CD8-positive, alpha-beta memory T cell (primary cell): Measurements from ENCODE around the gene TENM4. TPM values are rescaled to one million over a fixed set of nuclear protein-coding genes. Genes with fewer than 3 reads are reported as not detected.

ENCODE experiments used
- CTCF ChIA-PET: fragments of 350-600 bp; sonication (Branson Sonifier 250); formaldehyde crosslinking; loops from one replicate; lab custom pipeline; 2021; ENCODE audit warnings: antibody characterized with exemption; lab: Charles Lee
- POLR2A ChIA-PET: fragments of 350-600 bp; sonication (Branson Sonifier 250); formaldehyde crosslinking; loops from one replicate; lab custom pipeline; 2021; ENCODE audit warnings: antibody characterized with exemption; lab: Charles Lee
- DNase-seq, 5 donors: peaks; one replicate each; pipeline versions ENCODE4 v3.0.0 to v3.0.0-alpha.2; 2020 to 2022; ENCODE audit warnings: mixed read lengths in 1 of 5
- H3K27ac ChIP-seq: one replicate; pipeline ENCODE4 v1.7.0; 2013; ENCODE audit warnings: low read depth, mild to moderate bottlenecking, low read length, moderate library complexity
- H3K27me3 ChIP-seq: 2 replicates; pipeline ENCODE4 v1.7.0; 2013; ENCODE audit warnings: low read length, mild to moderate bottlenecking; ENCODE audit not compliant: insufficient read depth, poor library complexity, severe bottlenecking
- H3K36me3 ChIP-seq: 2 replicates; pipeline ENCODE4 v1.7.0; 2013; ENCODE audit warnings: mild to moderate bottlenecking, low read length, moderate library complexity; ENCODE audit not compliant: insufficient read depth
- H3K4me1 ChIP-seq: 2 replicates; pipeline ENCODE4 v1.7.0; 2013; ENCODE audit warnings: mild to moderate bottlenecking, low read length, moderate library complexity; ENCODE audit not compliant: insufficient read depth
- H3K4me3 ChIP-seq: 2 replicates; pipeline ENCODE4 v1.7.0; 2013; ENCODE audit warnings: mild to moderate bottlenecking, low read length
- H3K9me3 ChIP-seq: 2 replicates; pipeline ENCODE4 v1.7.0; 2013; ENCODE audit warnings: mild to moderate bottlenecking, low read length
- H3K27ac Mint-ChIP-seq, 8 donors: one replicate each; pipeline ENCODE4 v1.8.0; 2020 to 2021; ENCODE audit warnings: mixed read lengths in 8 of 8, mild to moderate bottlenecking in 6 of 8, inconsistent platforms in 3 of 8, moderate library complexity in 3 of 8
- H3K27me3 Mint-ChIP-seq, 2 donors: one replicate each; pipeline ENCODE4 v1.8.0; 2020 to 2021; ENCODE audit warnings: mixed read lengths in 2 of 2, mild to moderate bottlenecking in 1 of 2, moderate library complexity in 1 of 2
- H3K36me3 Mint-ChIP-seq, 3 donors: one replicate each; pipeline ENCODE4 v1.8.0; 2020 to 2021; ENCODE audit warnings: mixed read lengths in 3 of 3, inconsistent platforms in 1 of 3, mild to moderate bottlenecking in 1 of 3
- H3K4me1 Mint-ChIP-seq, 3 donors: one replicate each; pipeline ENCODE4 v1.8.0; 2020 to 2021; ENCODE audit warnings: mixed read lengths in 3 of 3, inconsistent platforms in 1 of 3, mild to moderate bottlenecking in 1 of 3
- H3K4me3 Mint-ChIP-seq, 7 donors: one replicate each; pipeline ENCODE4 v1.8.0; 2020 to 2021; ENCODE audit warnings: mixed read lengths in 7 of 7, mild to moderate bottlenecking in 6 of 7, moderate library complexity in 4 of 7, inconsistent platforms in 2 of 7
- H3K9me3 Mint-ChIP-seq, 5 donors: one replicate each; pipeline ENCODE4 v1.8.0; 2020 to 2022; ENCODE audit warnings: mixed read lengths in 5 of 5, mild to moderate bottlenecking in 3 of 5, moderate library complexity in 2 of 5, inconsistent platforms in 1 of 5
- polyA plus RNA-seq: library from polyadenylated mRNA; unstranded; fragments of 300-500 nt; fragmentation: Illumina TruSeq; gene quantifications from one replicate; pipeline ENCODE4 v1.2.3, GENCODE V29; 2021
- total RNA-seq, 2 experiments: library from RNA; stranded (reverse); gene quantifications; one replicate each; pipeline ENCODE4 v1.2.3, GENCODE V29; 2021

The TENM4 gene
- total and polyA plus RNA-seq, 3 experiments from 2014 or later: not detected

DNA sequence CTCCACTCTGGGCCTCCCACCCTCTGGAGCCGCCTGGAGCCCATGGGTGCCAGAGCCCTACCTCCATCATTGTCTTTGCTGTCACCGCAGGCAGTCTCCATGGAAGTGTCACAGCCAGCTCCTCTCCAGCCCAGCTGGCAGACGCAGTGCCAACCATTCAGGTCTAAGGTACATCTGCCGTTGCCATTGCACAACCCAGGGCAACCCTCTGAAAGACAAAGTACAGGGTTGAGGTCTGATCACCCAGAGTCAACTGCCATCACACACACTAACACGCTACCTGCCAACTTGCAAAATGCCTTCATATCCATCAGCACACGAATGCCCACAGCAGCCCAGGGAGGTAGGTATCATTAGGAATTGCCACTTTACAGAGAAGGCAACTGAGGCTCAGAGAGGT lies 669.9 kb downstream of the TENM4 start:
- H3K36me3 Mint-ChIP-seq: no peaks in the 10 kb centered on the region
- H3K27ac ChIP-seq: no peak overlapping the region
- no peaks in the 10 kb centered on the region for H3K4me1 ChIP-seq
- H3K4me3 ChIP-seq: no peak overlapping the region
- H3K36me3 ChIP-seq: no peaks in the 10 kb centered on the region
- H3K27me3 ChIP-seq: no peaks in the 10 kb centered on the region
- H3K4me1 Mint-ChIP-seq: no peaks in the 10 kb centered on the region
- no peak for DNase-seq
- H3K9me3 ChIP-seq: no peaks in the 10 kb centered on the region
- ChIA-PET CTCF (no interaction called here), POLR2A (no interaction called here)
- H3K4me3 Mint-ChIP-seq: no peak overlapping the region
- H3K27me3 Mint-ChIP-seq: peaks cover 2 to 12% of the 10 kb centered on the region in 2 donors
- H3K27ac Mint-ChIP-seq: no peak overlapping the region
- H3K9me3 Mint-ChIP-seq: peaks cover 0 to 2% (median 0%) of the 10 kb centered on the region in 5 donors

DNA sequence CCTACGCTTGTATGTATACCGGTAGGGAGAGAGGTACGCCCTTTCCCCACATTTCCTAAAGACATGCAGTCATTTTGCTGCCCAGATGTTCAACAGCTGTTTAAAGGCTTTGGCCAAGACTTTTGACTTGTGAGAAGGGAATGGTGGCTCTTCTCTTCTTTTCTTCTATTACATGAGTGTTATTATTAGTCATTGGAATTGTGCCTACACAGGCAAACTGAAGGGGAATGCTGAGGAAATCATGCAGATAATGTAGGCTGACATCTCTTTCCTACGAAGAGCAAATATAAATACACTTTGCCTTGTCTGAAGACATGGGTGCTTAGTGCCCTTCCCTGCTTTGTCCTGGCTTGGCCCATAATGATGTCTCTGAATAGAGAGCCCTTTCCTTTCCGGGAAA lies 671.9 kb downstream of the TENM4 start:
- DNase-seq: no peak
- Histone ChIP-seq H3K4me3 (no peak overlapping the region), H3K36me3 (no peaks in the 10 kb centered on the region), H3K4me1 (no peaks in the 10 kb centered on the region), H3K27me3 (no peaks in the 10 kb centered on the region), H3K9me3 (no peaks in the 10 kb centered on the region), H3K27ac (no peak overlapping the region)
- Mint-ChIP-seq H3K4me3 (no peak overlapping the region), H3K9me3 (peaks cover 0 to 2% (median 0%) of the 10 kb centered on the region in 5 donors), H3K27me3 (peaks cover 2 to 17% of the 10 kb centered on the region in 2 donors), H3K27ac (no peak overlapping the region), H3K4me1 (no peaks in the 10 kb centered on the region), H3K36me3 (no peaks in the 10 kb centered on the region)
- POLR2A ChIA-PET: no interaction called here
- CTCF ChIA-PET: no interaction called here

DNA sequence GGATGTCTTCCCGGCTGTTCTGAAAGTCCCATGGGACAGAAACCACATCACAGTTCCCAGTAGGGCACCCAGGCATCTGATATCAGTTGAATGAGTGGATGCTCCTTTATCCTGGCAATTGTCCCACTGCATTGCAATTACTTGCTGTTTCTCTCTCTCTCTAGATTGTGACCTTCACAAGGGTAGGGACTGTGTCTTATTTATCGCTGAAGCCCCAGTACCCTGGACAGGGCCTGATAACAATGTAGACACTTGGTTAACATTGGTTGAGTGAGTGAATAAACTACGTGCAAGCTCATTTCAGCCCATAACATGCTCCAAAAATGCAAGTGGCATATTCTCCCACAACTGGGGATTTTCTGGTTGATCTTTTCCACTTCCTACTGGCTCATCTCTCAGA lies 672.5 kb downstream of the TENM4 start:
- Mint-ChIP-seq H3K4me1 (no peaks in the 10 kb centered on the region), H3K27ac (no peak overlapping the region), H3K9me3 (peaks cover 0 to 2% (median 0%) of the 10 kb centered on the region in 5 donors), H3K4me3 (peak overlapping the region in 1 of 7 donors; percentile 63), H3K27me3 (peaks cover 2 to 22% of the 10 kb centered on the region in 2 donors), H3K36me3 (no peaks in the 10 kb centered on the region)
- no peaks in the 10 kb centered on the region for H3K9me3 ChIP-seq
- H3K36me3 ChIP-seq: no peaks in the 10 kb centered on the region
- H3K27me3 ChIP-seq: no peaks in the 10 kb centered on the region
- no peak overlapping the region for H3K27ac ChIP-seq
- H3K4me3 ChIP-seq: no peak overlapping the region
- no peaks in the 10 kb centered on the region for H3K4me1 ChIP-seq
- no peak for DNase-seq
- ChIA-PET POLR2A (no interaction called here), CTCF (no interaction called here)

DNA sequence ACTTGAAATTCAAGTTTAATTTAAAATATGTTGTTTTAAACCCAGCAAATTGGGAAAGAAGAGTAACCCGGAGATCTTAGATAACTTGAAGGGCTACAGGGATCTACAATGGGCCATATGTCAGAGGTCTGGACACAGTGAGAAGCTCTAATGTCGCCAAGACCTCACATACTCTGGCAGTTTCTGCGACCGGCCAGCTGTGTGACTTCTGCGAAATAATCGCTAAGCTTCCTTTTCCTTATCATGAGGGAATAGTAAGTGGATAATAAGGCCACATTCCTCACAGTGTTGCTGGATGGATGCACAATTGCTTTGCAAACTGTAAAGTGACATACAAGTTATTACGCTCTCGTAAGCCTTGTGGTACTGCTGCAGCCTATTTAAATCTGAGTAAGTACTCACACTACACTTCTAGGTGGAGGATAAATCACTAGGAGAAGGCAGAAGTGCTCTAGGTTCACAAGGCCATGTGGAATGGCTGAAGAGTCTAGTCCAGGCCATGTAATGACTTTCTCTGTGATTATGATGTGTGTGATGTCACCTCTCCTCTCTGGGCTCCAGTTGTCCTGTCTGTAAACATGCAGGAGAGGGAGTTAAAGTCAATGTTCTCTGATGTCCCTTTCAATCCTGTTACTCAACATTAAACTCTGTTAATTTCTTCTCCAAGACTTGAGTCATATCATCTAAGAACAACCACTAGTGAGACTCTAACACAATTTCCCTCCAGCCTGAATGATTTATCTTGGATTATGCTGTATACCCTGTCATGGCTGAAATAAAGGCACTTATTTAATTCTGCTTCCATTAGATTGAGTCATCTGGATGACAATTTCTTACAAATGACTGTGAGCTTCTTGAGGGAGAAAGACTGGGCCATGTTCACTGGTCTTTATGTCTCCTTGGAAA lies 673.5 kb downstream of the TENM4 start:
- Mint-ChIP-seq H3K36me3 (no peaks in the 10 kb centered on the region), H3K27ac (no peak overlapping the region), H3K27me3 (peaks cover 2 to 23% of the 10 kb centered on the region in 2 donors), H3K4me1 (no peaks in the 10 kb centered on the region), H3K9me3 (peaks cover 0 to 2% (median 0%) of the 10 kb centered on the region in 5 donors), H3K4me3 (no peak overlapping the region)
- Histone ChIP-seq H3K27me3 (no peaks in the 10 kb centered on the region), H3K9me3 (no peaks in the 10 kb centered on the region), H3K27ac (no peak overlapping the region), H3K36me3 (no peaks in the 10 kb centered on the region), H3K4me1 (no peaks in the 10 kb centered on the region), H3K4me3 (no peak overlapping the region)
- DNase-seq: no peak
- POLR2A ChIA-PET: interaction anchor here (0.7 kb wide), 1 partner anchor 19 kb away, joined by 3 read pairs; no protein-coding TSS in a partner anchor
- CTCF ChIA-PET: no interaction called here

DNA sequence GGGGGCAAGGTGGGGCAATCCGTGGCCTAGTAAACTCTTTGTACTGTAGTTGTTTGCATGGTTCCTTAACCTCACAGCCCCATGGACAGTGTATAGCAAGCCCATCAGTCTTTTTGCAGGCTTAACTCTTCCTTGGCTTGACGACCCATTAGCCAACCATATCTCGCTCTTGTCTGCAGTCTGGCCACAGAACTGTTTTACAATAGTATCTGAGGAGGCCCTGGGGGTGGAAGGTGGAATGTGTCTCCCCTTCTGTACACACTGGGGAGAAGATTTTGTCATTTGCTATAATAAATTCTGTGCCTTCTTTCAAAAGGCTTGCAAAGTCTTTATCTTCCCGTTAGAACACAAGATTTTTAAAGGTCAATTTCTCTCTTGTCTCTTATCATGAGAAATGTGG lies 675.9 kb downstream of the TENM4 start:
- no peak overlapping the region for H3K27ac ChIP-seq
- no peak overlapping the region for H3K4me3 Mint-ChIP-seq
- no peaks in the 10 kb centered on the region for H3K4me1 Mint-ChIP-seq
- no peaks in the 10 kb centered on the region for H3K36me3 Mint-ChIP-seq
- H3K36me3 ChIP-seq: no peaks in the 10 kb centered on the region
- no peak overlapping the region for H3K4me3 ChIP-seq
- no peaks in the 10 kb centered on the region for H3K9me3 ChIP-seq
- DNase-seq: no peak
- CTCF ChIA-PET: no interaction called here
- no peaks in the 10 kb centered on the region for H3K9me3 Mint-ChIP-seq
- H3K4me1 ChIP-seq: no peaks in the 10 kb centered on the region
- no peak overlapping the region for H3K27ac Mint-ChIP-seq
- H3K27me3 Mint-ChIP-seq: peaks cover 2 to 19% of the 10 kb centered on the region in 2 donors
- no peaks in the 10 kb centered on the region for H3K27me3 ChIP-seq
- POLR2A ChIA-PET: no interaction called here

DNA sequence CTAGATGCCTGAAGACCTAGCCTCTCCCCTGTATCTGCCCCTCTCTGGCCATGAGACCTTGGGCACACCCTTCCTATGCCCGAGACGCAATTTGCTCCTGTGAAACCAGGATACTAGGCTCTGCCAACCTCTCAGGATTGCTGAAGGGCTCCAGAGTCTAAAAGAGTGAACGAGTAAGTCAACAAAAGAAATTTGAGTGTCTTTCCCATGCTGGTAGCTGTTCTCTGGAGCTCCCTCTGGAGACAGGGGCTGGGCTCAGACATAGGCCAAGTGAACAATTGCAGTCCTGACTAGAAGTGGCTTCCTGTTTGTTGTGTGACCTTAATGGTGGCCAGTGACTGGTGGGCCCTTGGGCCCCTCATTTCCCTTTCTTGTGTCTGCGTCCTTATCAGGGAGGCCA lies 677.2 kb downstream of the TENM4 start:
- Histone ChIP-seq H3K27ac (no peak overlapping the region), H3K9me3 (no peaks in the 10 kb centered on the region), H3K36me3 (no peaks in the 10 kb centered on the region), H3K27me3 (no peaks in the 10 kb centered on the region), H3K4me3 (no peak overlapping the region), H3K4me1 (no peaks in the 10 kb centered on the region)
- no peaks in the 10 kb centered on the region for H3K36me3 Mint-ChIP-seq
- DNase-seq: no peak
- peaks cover 2 to 15% of the 10 kb centered on the region in 2 donors for H3K27me3 Mint-ChIP-seq
- H3K9me3 Mint-ChIP-seq: no peaks in the 10 kb centered on the region
- H3K4me3 Mint-ChIP-seq: no peak overlapping the region
- ChIA-PET POLR2A (no interaction called here), CTCF (no interaction called here)
- H3K27ac Mint-ChIP-seq: peak overlapping the region in 1 of 8 donors; percentile 43
- no peaks in the 10 kb centered on the region for H3K4me1 Mint-ChIP-seq

DNA sequence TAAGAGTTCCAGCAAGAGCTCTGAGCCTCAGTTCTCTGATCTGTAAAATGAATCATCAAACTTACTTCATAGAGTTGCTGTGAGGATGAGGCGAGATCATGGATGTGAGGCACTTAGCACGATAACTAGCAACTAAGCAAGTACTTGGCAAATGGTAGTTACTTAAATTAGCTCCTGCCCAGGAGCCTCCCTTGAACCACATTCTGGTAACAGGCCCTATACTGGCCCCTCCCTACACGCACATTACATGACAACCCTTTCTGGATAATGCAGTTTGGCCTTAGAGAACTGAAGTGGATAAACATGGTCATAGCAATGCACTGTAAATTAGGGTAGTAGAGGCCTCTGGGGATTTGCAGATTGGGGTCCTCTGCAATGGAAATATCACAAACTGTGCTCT lies 678.7 kb downstream of the TENM4 start:
- Histone ChIP-seq H3K4me1 (no peaks in the 10 kb centered on the region), H3K27ac (no peak overlapping the region), H3K36me3 (no peaks in the 10 kb centered on the region), H3K9me3 (no peaks in the 10 kb centered on the region), H3K27me3 (no peaks in the 10 kb centered on the region), H3K4me3 (no peak overlapping the region)
- Mint-ChIP-seq H3K36me3 (no peaks in the 10 kb centered on the region), H3K9me3 (no peaks in the 10 kb centered on the region), H3K4me3 (no peak overlapping the region), H3K27ac (no peak overlapping the region), H3K4me1 (no peaks in the 10 kb centered on the region), H3K27me3 (peaks cover 2 to 11% of the 10 kb centered on the region in 2 donors)
- POLR2A ChIA-PET: no interaction called here
- CTCF ChIA-PET: no interaction called here
- no peak for DNase-seq

DNA sequence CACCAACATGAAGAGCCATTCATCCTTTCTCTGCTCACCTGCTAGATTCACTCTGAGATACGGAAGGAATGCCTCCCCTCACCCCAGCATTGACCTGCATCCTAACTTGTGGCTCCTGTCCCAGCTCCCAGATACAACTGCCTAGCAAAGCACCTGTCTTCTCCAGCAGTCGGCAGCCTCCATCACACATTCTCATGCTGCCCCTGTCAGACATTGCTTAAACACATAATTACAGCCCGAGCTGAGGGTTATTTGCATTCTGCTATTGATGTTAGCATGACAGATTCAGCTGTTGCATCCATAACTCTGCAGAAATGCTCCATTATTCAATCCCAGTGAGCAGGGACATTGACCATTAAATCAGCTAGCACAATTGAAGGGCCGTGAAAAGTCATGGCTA lies 681.8 kb downstream of the TENM4 start:
- no peak overlapping the region for H3K4me3 Mint-ChIP-seq
- no peak overlapping the region for H3K27ac ChIP-seq
- no peak for DNase-seq
- H3K36me3 Mint-ChIP-seq: no peaks in the 10 kb centered on the region
- H3K9me3 Mint-ChIP-seq: no peaks in the 10 kb centered on the region
- no peak overlapping the region for H3K4me3 ChIP-seq
- H3K4me1 Mint-ChIP-seq: no peaks in the 10 kb centered on the region
- H3K36me3 ChIP-seq: no peaks in the 10 kb centered on the region
- peaks cover 1 to 10% of the 10 kb centered on the region in 2 donors for H3K27me3 Mint-ChIP-seq
- no peaks in the 10 kb centered on the region for H3K27me3 ChIP-seq
- POLR2A ChIA-PET: no interaction called here
- no peaks in the 10 kb centered on the region for H3K4me1 ChIP-seq
- no peaks in the 10 kb centered on the region for H3K9me3 ChIP-seq
- H3K27ac Mint-ChIP-seq: peak overlapping the region in 1 of 8 donors; percentile 22
- CTCF ChIA-PET: interaction anchor here (0.7 kb wide), 1 partner anchor 14 kb away, joined by 3 read pairs; no protein-coding TSS in a partner anchor
